ENCODE data around the gene LRIT2. TPM values are rescaled to one million over a fixed set of nuclear protein-coding genes. Genes with fewer than 3 reads are reported as not detected.

LRIT2 gene
- total RNA-seq = not detected

GRCh38 chr10:84225427-84226173 is at the start of gene LRIT2:
LRIT2 (minus strand) TSS chr10:84225544; CDS start chr10:84225520, 24 bp downstream.
- Histone ChIP-seq H3K27me3 (no peaks in the 10 kb centered on the region), H3K4me3 (no peak within 1 kb of the TSS), H3K36me3 (no peaks in the 10 kb centered on the region), H3K4me1 (no peaks in the 10 kb centered on the region), H3K9me3 (no peaks in the 10 kb centered on the region), H3K27ac (no peak within 1 kb of the TSS)
- TF ChIP-seq CTCF (IDR thresholded peaks at IDR 0.05) = no peak
- DNase-seq (ENCODE audit: low spot score) = no peak

GRCh38 chr10:84270708-84271107 is 45.4 kb upstream of the LRIT2 start:
- TF ChIP-seq CTCF (IDR thresholded peaks at IDR 0.05) = no peak

GRCh38 chr10:84269773-84270172 is 44.4 kb upstream of the LRIT2 start:
- TF ChIP-seq CTCF (IDR thresholded peaks at IDR 0.05) = no peak
- Histone ChIP-seq H3K27me3 (no peaks in the 10 kb centered on the region), H3K27ac (no peak overlapping the region), H3K4me3 (no peak overlapping the region), H3K9me3 (no peaks in the 10 kb centered on the region), H3K36me3 (no peaks in the 10 kb centered on the region), H3K4me1 (peaks cover 0 to 2% of the 10 kb centered on the region in 2 donors)
- no peak for DNase-seq (ENCODE audit: low spot score)

More at GRCh38 chr10:84270708-84271107, 45.4 kb upstream of the LRIT2 start:
- no peaks in the 10 kb centered on the region for H3K36me3 ChIP-seq
- H3K4me1 ChIP-seq = no peaks in the 10 kb centered on the region
- DNase-seq (ENCODE audit: low spot score) = no peak
- no peak overlapping the region for H3K27ac ChIP-seq
- no peak overlapping the region for H3K4me3 ChIP-seq
- no peaks in the 10 kb centered on the region for H3K9me3 ChIP-seq
- no peaks in the 10 kb centered on the region for H3K27me3 ChIP-seq

- H3K4me1 ChIP-seq = peaks cover 0 to 6% of the 10 kb centered on the region in 2 donors
- H3K9me3 ChIP-seq = no peaks in the 10 kb centered on the region
- no peak overlapping the region for H3K4me3 ChIP-seq
- no peaks in the 10 kb centered on the region for H3K27me3 ChIP-seq
- H3K27ac ChIP-seq = no peak overlapping the region
- no peak for DNase-seq (ENCODE audit: low spot score)
- no peaks in the 10 kb centered on the region for H3K36me3 ChIP-seq
- TF ChIP-seq CTCF (IDR thresholded peaks at IDR 0.05) = no peak
Observed at GRCh38 chr10:84269162-84269561, 43.8 kb upstream of the LRIT2 start.

GRCh38 chr10:84267503-84268126 is 42.3 kb upstream of the LRIT2 start:
- no peaks in the 10 kb centered on the region for H3K27me3 ChIP-seq
- no peaks in the 10 kb centered on the region for H3K36me3 ChIP-seq
- no peak overlapping the region for H3K4me3 ChIP-seq
- TF ChIP-seq CTCF (IDR thresholded peaks at IDR 0.05) = peak; percentile 31 to 60
- H3K4me1 ChIP-seq = peaks cover 0 to 6% of the 10 kb centered on the region in 2 donors
- DNase-seq (ENCODE audit: low spot score) = no peak
- H3K9me3 ChIP-seq = no peaks in the 10 kb centered on the region
- H3K27ac ChIP-seq = no peak overlapping the region
